H9 (cell line): ENCODE data around the gene EPS15. TPM values are rescaled to one million over a fixed set of nuclear protein-coding genes. Genes with fewer than 3 reads are reported as not detected.

Source experiments
- DNase-seq: peaks from one replicate; pipeline ENCODE4 v3.0.0-alpha.2; 2017
- H2AFZ ChIP-seq: one replicate; pipeline ENCODE4 v1.6.1; 2013; ENCODE audit warnings: mild to moderate bottlenecking, low read length, control low read depth, moderate library complexity
- H2AK5ac ChIP-seq: 2 replicates; pipeline ENCODE4 v1.6.1; 2013; ENCODE audit warnings: low read length, control low read depth, mixed read lengths; ENCODE audit not compliant: insufficient read length
- H2BK120ac ChIP-seq: one replicate; pipeline ENCODE4 v1.6.1; 2013; ENCODE audit warnings: low read depth, mild to moderate bottlenecking, low read length, control low read depth, inconsistent platforms; ENCODE audit not compliant: poor library complexity, severe bottlenecking
- H2BK12ac ChIP-seq: 2 replicates; pipeline ENCODE4 v1.6.1; 2013; ENCODE audit warnings: low read length, control low read depth, mixed read lengths, low read depth; ENCODE audit not compliant: insufficient read length
- H2BK15ac ChIP-seq: 2 replicates; pipeline ENCODE4 v1.6.1; 2013; ENCODE audit warnings: low read depth, low read length, control low read depth
- H2BK20ac ChIP-seq: one replicate; pipeline ENCODE4 v1.6.1; 2013; ENCODE audit warnings: low read depth, mild to moderate bottlenecking, low read length, control low read depth, inconsistent platforms; ENCODE audit not compliant: poor library complexity, severe bottlenecking
- H2BK5ac ChIP-seq: 2 replicates; pipeline ENCODE4 v1.6.1; 2013; ENCODE audit warnings: low read length, control low read depth, mixed read lengths; ENCODE audit not compliant: insufficient read length
- H3K14ac ChIP-seq: 2 replicates; pipeline ENCODE4 v1.6.1; 2013; ENCODE audit warnings: low read length, control low read depth; ENCODE audit not compliant: insufficient read depth
- H3K18ac ChIP-seq: 2 replicates; pipeline ENCODE4 v1.6.1; 2013; ENCODE audit warnings: low read depth, mild to moderate bottlenecking, mixed read lengths, low read length, control low read depth; ENCODE audit not compliant: insufficient read length
- H3K23ac ChIP-seq: 2 replicates; pipeline ENCODE4 v1.6.1; 2013; ENCODE audit warnings: low read length, control low read depth, mixed read lengths, low read depth; ENCODE audit not compliant: insufficient read length
- H3K23me2 ChIP-seq: 2 replicates; pipeline ENCODE4 v1.6.1; 2013; ENCODE audit warnings: low read depth, mild to moderate bottlenecking, mixed read lengths, low read length, control low read depth; ENCODE audit not compliant: insufficient read length, poor library complexity, severe bottlenecking
- H3K27ac ChIP-seq: 2 replicates; pipeline ENCODE4 v1.5.1; 2013; ENCODE audit warnings: low read length, control low read depth, mixed read lengths, low read depth; ENCODE audit not compliant: insufficient read length
- H3K27me3 ChIP-seq: 2 replicates; pipeline ENCODE4 v1.6.1; 2013; ENCODE audit warnings: low read length, control low read depth, inconsistent platforms; ENCODE audit not compliant: insufficient read depth
- H3K4ac ChIP-seq: 2 replicates; pipeline ENCODE4 v1.6.1; 2013; ENCODE audit warnings: low read depth, mild to moderate bottlenecking, control low read depth, inconsistent platforms, low read length, moderate library complexity
- H3K4me1 ChIP-seq: 2 replicates; pipeline ENCODE4 v1.6.1; 2013; ENCODE audit warnings: low read length, control low read depth, inconsistent platforms; ENCODE audit not compliant: insufficient read depth
- H3K4me2 ChIP-seq: 2 replicates; pipeline ENCODE4 v1.6.1; 2013; ENCODE audit warnings: low read length, control low read depth, mixed read lengths; ENCODE audit not compliant: insufficient read length, insufficient read depth
- H3K56ac ChIP-seq: 2 replicates; pipeline ENCODE4 v1.6.1; 2013; ENCODE audit warnings: low read depth, mild to moderate bottlenecking, mixed read lengths, low read length, control low read depth; ENCODE audit not compliant: insufficient read length
- H3K79me1 ChIP-seq: 2 replicates; pipeline ENCODE4 v1.6.1; 2013; ENCODE audit warnings: low read depth, mild to moderate bottlenecking, moderate library complexity, low read length, control low read depth, inconsistent platforms; ENCODE audit not compliant: insufficient read depth, poor library complexity, severe bottlenecking
- H3K79me2 ChIP-seq: 2 replicates; pipeline ENCODE4 v1.6.1; 2013; ENCODE audit warnings: low read length, control low read depth, inconsistent platforms; ENCODE audit not compliant: insufficient read depth
- H3K9ac ChIP-seq: 2 replicates; pipeline ENCODE4 v1.6.1; 2013; ENCODE audit warnings: low read length, control low read depth, mixed read lengths; ENCODE audit not compliant: insufficient read length; ENCODE audit errors: extremely low read depth
- H3K9me3 ChIP-seq: one replicate; pipeline ENCODE4 v1.6.1; 2013; ENCODE audit warnings: low read depth, low read length, inconsistent platforms; ENCODE audit not compliant: control insufficient read depth
- H3T11ph ChIP-seq: one replicate; pipeline ENCODE4 v1.6.1; 2013; ENCODE audit warnings: mild to moderate bottlenecking, low read length, control low read depth, inconsistent platforms
- H4K20me1 ChIP-seq: one replicate; pipeline ENCODE4 v1.6.1; 2013; ENCODE audit not compliant: control insufficient read depth, insufficient read length, insufficient read depth
- H4K5ac ChIP-seq: 2 replicates; pipeline ENCODE4 v1.6.1; 2013; ENCODE audit warnings: low read depth, mild to moderate bottlenecking, mixed read lengths, low read length, control low read depth; ENCODE audit not compliant: insufficient read length
- H4K8ac ChIP-seq: replicated peaks from 2 replicates; pipeline ENCODE4 v1.6.1; 2013; ENCODE audit warnings: low read length, control low read depth, mixed read lengths, low read depth; ENCODE audit not compliant: insufficient read length
- H4K91ac ChIP-seq: 2 replicates; pipeline ENCODE4 v1.6.1; 2013; ENCODE audit warnings: low read depth, mild to moderate bottlenecking, moderate library complexity, mixed read lengths, low read length, control low read depth; ENCODE audit not compliant: insufficient read length
- H3K27ac Mint-ChIP-seq, 3 experiments: 2 replicates in 2 of 3; 3 replicates in 1 of 3; pipeline ENCODE4 v1.8.0; 2020 to 2021; ENCODE audit warnings: mixed read lengths in 3 of 3, mild to moderate bottlenecking in 1 of 3, moderate library complexity in 1 of 3
- H3K27me3 Mint-ChIP-seq: 2 replicates; pipeline ENCODE4 v1.8.0; 2021; ENCODE audit warnings: low read depth, mild to moderate bottlenecking, moderate library complexity, mixed read lengths
- H3K36me3 Mint-ChIP-seq, 3 experiments: 2 replicates in 2 of 3; 3 replicates in 1 of 3; pipeline ENCODE4 v1.8.0; 2020 to 2021; ENCODE audit warnings: low read depth in 3 of 3, mixed read lengths in 3 of 3; ENCODE audit not compliant: insufficient read depth in 1 of 3
- H3K4me1 Mint-ChIP-seq, 2 experiments: 2 replicates each; pipeline ENCODE4 v1.8.0; 2020; ENCODE audit warnings: mixed read lengths in 2 of 2
- H3K4me3 Mint-ChIP-seq, 2 experiments: 2 replicates in 1 of 2; 3 replicates in 1 of 2; pipeline ENCODE4 v1.8.0; 2020 to 2021; ENCODE audit warnings: mild to moderate bottlenecking in 2 of 2, mixed read lengths in 2 of 2, moderate library complexity in 1 of 2
- H3K9me3 Mint-ChIP-seq, 2 experiments: 2 replicates in 1 of 2; 3 replicates in 1 of 2; pipeline ENCODE4 v1.8.0; 2020; ENCODE audit warnings: mild to moderate bottlenecking in 2 of 2, mixed read lengths in 2 of 2, moderate library complexity in 1 of 2
- WGBS: extraction: QIAGEN DNeasy Blood & Tissue Kit; methylation state at CpG from one replicate; pipeline ENCODE4 v1.1.7; 2013; ENCODE audit warnings: missing lambda C conversion rate, low lambda C conversion rate, mixed read lengths; ENCODE audit not compliant: insufficient read length; ENCODE audit errors: extremely low coverage; 5-methylcytosine and 5-hydroxymethylcytosine counted together
- total RNA-seq: library from RNA; stranded (reverse); gene quantifications from 2 replicates; pipeline ENCODE4 v1.2.1, GENCODE V29; 2021
- TF ChIP-seq, protein P1 (sequence below): fragments of 200-600 bp; sonication (generic); conservative IDR thresholded peaks from 3 replicates; pipeline ENCODE4 v1.8.0; 2021; ENCODE audit warnings: antibody characterized with exemption, mild to moderate bottlenecking

EPS15 gene
- total RNA-seq, 1 experiment from 2014 or later, result 44.1 TPM

DNA sequence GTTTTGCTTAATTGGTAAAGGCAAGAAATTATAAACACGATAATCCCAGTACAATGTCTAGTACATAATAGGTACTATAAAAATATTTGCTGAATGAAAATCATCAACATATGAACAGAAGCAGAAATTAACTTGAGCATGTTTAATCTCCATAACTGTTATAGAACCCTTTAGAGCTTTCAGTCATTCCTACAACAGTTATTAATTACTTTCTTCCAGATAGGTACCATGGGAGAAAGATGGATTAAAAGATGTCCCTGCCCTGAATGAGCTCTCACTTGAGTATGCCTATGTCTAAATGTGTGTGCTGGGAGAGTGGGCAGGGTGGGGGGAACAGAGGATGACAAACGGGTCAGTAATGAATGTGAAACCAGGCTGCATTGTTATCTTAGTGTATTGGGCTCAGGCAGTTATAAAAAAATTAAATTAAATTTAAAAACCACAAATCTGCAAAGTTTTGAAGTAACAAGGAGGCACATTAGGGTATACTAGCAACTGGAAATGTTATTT, 2.4 kb downstream of the EPS15 start:
- peaks cover 2% of the 10 kb centered on the region for H3K79me1 ChIP-seq
- no CpG with 5 or more reads among the region's 2 CpGs for WGBS
- no peak overlapping the region for H4K8ac ChIP-seq
- H3K18ac ChIP-seq, result no peak overlapping the region
- H3K4me2 ChIP-seq, result no peak overlapping the region
- no peak overlapping the region for H4K91ac ChIP-seq
- H3K27ac ChIP-seq, result no peak overlapping the region
- no peak overlapping the region for H2BK20ac ChIP-seq
- H3K9me3 ChIP-seq, result no peaks in the 10 kb centered on the region
- Mint-ChIP-seq H3K4me1 (peaks cover 14 to 16% of the 10 kb centered on the region in 2 experiments), H3K27ac (no peak overlapping the region), H3K27me3 (no peaks in the 10 kb centered on the region), H3K4me3 (peak overlapping the region; percentile 19 to 64; a peak in 2 of 5 replicates), H3K36me3 (no peaks in the 10 kb centered on the region), H3K9me3 (no peaks in the 10 kb centered on the region)
- no peaks in the 10 kb centered on the region for H3K27me3 ChIP-seq
- peaks cover 8% of the 10 kb centered on the region for H3K23me2 ChIP-seq
- no peak overlapping the region for H2BK15ac ChIP-seq
- H4K5ac ChIP-seq, result no peak overlapping the region
- no peak overlapping the region for H3T11ph ChIP-seq
- no peak overlapping the region for H3K4ac ChIP-seq
- TF ChIP-seq, protein P1, sequence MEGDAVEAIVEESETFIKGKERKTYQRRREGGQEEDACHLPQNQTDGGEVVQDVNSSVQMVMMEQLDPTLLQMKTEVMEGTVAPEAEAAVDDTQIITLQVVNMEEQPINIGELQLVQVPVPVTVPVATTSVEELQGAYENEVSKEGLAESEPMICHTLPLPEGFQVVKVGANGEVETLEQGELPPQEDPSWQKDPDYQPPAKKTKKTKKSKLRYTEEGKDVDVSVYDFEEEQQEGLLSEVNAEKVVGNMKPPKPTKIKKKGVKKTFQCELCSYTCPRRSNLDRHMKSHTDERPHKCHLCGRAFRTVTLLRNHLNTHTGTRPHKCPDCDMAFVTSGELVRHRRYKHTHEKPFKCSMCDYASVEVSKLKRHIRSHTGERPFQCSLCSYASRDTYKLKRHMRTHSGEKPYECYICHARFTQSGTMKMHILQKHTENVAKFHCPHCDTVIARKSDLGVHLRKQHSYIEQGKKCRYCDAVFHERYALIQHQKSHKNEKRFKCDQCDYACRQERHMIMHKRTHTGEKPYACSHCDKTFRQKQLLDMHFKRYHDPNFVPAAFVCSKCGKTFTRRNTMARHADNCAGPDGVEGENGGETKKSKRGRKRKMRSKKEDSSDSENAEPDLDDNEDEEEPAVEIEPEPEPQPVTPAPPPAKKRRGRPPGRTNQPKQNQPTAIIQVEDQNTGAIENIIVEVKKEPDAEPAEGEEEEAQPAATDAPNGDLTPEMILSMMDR, result no peak
- no peak overlapping the region for H2AFZ ChIP-seq
- H3K56ac ChIP-seq, result no peak overlapping the region
- H3K4me1 ChIP-seq, result no peaks in the 10 kb centered on the region
- H2BK120ac ChIP-seq, result no peak overlapping the region
- H2BK5ac ChIP-seq, result no peak overlapping the region
- no peak overlapping the region for H3K14ac ChIP-seq
- H2AK5ac ChIP-seq, result no peak overlapping the region
- H3K79me2 ChIP-seq, result no peaks in the 10 kb centered on the region; the same call in 1 of the 2 replicates
- H2BK12ac ChIP-seq, result no peak overlapping the region
- H3K23ac ChIP-seq, result no peak overlapping the region
- no peak for DNase-seq
- no peaks in the 10 kb centered on the region for H4K20me1 ChIP-seq
- no peak overlapping the region for H3K9ac ChIP-seq
